H1 (cell line): ENCODE measurements around the gene C12orf75. TPM values are rescaled to one million over a fixed set of nuclear protein-coding genes. Genes with fewer than 3 reads are reported as not detected.

ENCODE experiments used
- BACH1 ChIP-seq: IDR thresholded peaks from 2 replicates; pipeline ENCODE4 v1.6.1; 2012; ENCODE audit warnings: low read length, improper control_type of control experiment
- CHD2 ChIP-seq: IDR thresholded peaks from 2 replicates; pipeline ENCODE4 v1.6.1; 2012; ENCODE audit warnings: low read length, improper control_type of control experiment
- EGR1 ChIP-seq: IDR thresholded peaks from 2 replicates; pipeline ENCODE4 v1.6.1; 2011; ENCODE audit warnings: low read depth, low read length, borderline replicate concordance
- FOSL1 ChIP-seq: IDR thresholded peaks from 2 replicates; pipeline ENCODE4 v1.6.1; 2011; ENCODE audit warnings: mild to moderate bottlenecking, low read depth, low read length, moderate library complexity; ENCODE audit not compliant: insufficient read depth
- GABPA ChIP-seq: IDR thresholded peaks from 2 replicates; pipeline ENCODE4 v1.6.1; 2011; ENCODE audit warnings: mild to moderate bottlenecking, low read length, moderate library complexity, borderline replicate concordance; ENCODE audit not compliant: insufficient read depth
- HDAC2 ChIP-seq, 2 experiments: fragments of 300-600 bp in 1 of 2; sonication (generic) in 1 of 2; IDR thresholded peaks; 2 replicates each; pipeline ENCODE4 v1.6.1; 2011 to 2012; ENCODE audit warnings: low read depth in 2 of 2, low read length in 2 of 2, mild to moderate bottlenecking in 2 of 2, moderate library complexity in 2 of 2, borderline replicate concordance in 1 of 2, inconsistent platforms in 1 of 2
- JUN ChIP-seq: IDR thresholded peaks from 2 replicates; pipeline ENCODE4 v1.6.1; 2011; ENCODE audit warnings: low read depth, mild to moderate bottlenecking, improper control_type of control experiment, low read length
- KDM5A ChIP-seq: fragments of 200-600 bp; IDR thresholded peaks from 2 replicates; pipeline ENCODE4 v1.7.1; 2012; ENCODE audit warnings: mild to moderate bottlenecking, low read length, inconsistent platforms, mixed read lengths
- RFX5 ChIP-seq: IDR thresholded peaks from 2 replicates; pipeline ENCODE4 v1.6.1; 2011; ENCODE audit warnings: low read depth, low read length, improper control_type of control experiment, borderline replicate concordance
- SIN3A ChIP-seq, 2 experiments: IDR thresholded peaks in 1 of 2; conservative IDR thresholded peaks in 1 of 2; 2 replicates each; pipeline ENCODE4 v1.6.1; 2011 to 2012; ENCODE audit warnings: low read length in 2 of 2, improper control_type of control experiment in 1 of 2, low read depth in 1 of 2, mild to moderate bottlenecking in 1 of 2
- ZNF274 ChIP-seq: IDR thresholded peaks from 2 replicates; pipeline ENCODE4 v1.7.0; 2012; ENCODE audit warnings: low read length, borderline replicate concordance; ENCODE audit errors: extremely low read depth
- polyA plus RNA-seq, 7 experiments: library from polyadenylated mRNA; depleted of rRNA in 3 of 7; stranded (reverse) in 5 of 7; unstranded in 2 of 7; fragments of >200 nt in 5 of 7; fragments of 200-250 nt in 2 of 7; gene quantifications; 1 replicate in 5 of 7; 2 replicates in 1 of 7; 4 replicates in 1 of 7; pipeline versions ENCODE4 v1.2.1 to v1.2.3, GENCODE V29; 2011 to 2013; ENCODE audit warnings: missing spikeins in 2 of 7, mixed read lengths in 2 of 7
- total RNA-seq: library from RNA; stranded (reverse); fragmentation: NEBNext Ultra II Directional; extraction: Animal tissue kit (Norgen Biotek cat#: 25700); gene quantifications from 2 replicates; pipeline ENCODE4 v1.2.1, GENCODE V29; 2021
- TF ChIP-seq, protein P1 (sequence below): fragments of 300-600 bp; sonication (generic); IDR thresholded peaks from 2 replicates; pipeline ENCODE4 v1.7.1; 2012; ENCODE audit warnings: low read length, moderate library complexity, mild to moderate bottlenecking, inconsistent platforms; ENCODE audit not compliant: insufficient replicate concordance

C12orf75 gene
- total and polyA plus RNA-seq, 2 of the 8 experiments (the other 6 are each of a cell fraction or from before 2014, with no cell fraction given) = 26.4 to 41.2 TPM

DNA sequence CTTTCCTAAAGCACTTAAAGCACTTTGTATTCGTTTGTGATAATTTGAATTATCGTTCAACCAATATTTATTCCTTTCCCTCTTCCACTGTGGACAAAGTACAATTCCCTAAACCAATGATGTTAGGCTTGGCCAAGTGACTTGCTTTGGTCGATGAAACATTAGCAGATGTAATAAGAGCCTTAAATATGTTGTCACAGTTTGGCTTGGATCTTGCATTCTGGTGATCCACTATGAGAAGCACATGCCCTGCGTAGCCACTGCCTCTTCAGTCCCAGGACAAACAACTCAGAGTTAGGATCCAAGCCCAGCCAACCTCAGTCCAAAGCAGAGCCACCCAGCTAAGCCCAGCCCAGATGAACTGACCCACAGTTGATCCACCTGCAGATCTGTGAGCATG is 8.4 kb upstream of the C12orf75 start (continued):
- TF ChIP-seq, protein P1, sequence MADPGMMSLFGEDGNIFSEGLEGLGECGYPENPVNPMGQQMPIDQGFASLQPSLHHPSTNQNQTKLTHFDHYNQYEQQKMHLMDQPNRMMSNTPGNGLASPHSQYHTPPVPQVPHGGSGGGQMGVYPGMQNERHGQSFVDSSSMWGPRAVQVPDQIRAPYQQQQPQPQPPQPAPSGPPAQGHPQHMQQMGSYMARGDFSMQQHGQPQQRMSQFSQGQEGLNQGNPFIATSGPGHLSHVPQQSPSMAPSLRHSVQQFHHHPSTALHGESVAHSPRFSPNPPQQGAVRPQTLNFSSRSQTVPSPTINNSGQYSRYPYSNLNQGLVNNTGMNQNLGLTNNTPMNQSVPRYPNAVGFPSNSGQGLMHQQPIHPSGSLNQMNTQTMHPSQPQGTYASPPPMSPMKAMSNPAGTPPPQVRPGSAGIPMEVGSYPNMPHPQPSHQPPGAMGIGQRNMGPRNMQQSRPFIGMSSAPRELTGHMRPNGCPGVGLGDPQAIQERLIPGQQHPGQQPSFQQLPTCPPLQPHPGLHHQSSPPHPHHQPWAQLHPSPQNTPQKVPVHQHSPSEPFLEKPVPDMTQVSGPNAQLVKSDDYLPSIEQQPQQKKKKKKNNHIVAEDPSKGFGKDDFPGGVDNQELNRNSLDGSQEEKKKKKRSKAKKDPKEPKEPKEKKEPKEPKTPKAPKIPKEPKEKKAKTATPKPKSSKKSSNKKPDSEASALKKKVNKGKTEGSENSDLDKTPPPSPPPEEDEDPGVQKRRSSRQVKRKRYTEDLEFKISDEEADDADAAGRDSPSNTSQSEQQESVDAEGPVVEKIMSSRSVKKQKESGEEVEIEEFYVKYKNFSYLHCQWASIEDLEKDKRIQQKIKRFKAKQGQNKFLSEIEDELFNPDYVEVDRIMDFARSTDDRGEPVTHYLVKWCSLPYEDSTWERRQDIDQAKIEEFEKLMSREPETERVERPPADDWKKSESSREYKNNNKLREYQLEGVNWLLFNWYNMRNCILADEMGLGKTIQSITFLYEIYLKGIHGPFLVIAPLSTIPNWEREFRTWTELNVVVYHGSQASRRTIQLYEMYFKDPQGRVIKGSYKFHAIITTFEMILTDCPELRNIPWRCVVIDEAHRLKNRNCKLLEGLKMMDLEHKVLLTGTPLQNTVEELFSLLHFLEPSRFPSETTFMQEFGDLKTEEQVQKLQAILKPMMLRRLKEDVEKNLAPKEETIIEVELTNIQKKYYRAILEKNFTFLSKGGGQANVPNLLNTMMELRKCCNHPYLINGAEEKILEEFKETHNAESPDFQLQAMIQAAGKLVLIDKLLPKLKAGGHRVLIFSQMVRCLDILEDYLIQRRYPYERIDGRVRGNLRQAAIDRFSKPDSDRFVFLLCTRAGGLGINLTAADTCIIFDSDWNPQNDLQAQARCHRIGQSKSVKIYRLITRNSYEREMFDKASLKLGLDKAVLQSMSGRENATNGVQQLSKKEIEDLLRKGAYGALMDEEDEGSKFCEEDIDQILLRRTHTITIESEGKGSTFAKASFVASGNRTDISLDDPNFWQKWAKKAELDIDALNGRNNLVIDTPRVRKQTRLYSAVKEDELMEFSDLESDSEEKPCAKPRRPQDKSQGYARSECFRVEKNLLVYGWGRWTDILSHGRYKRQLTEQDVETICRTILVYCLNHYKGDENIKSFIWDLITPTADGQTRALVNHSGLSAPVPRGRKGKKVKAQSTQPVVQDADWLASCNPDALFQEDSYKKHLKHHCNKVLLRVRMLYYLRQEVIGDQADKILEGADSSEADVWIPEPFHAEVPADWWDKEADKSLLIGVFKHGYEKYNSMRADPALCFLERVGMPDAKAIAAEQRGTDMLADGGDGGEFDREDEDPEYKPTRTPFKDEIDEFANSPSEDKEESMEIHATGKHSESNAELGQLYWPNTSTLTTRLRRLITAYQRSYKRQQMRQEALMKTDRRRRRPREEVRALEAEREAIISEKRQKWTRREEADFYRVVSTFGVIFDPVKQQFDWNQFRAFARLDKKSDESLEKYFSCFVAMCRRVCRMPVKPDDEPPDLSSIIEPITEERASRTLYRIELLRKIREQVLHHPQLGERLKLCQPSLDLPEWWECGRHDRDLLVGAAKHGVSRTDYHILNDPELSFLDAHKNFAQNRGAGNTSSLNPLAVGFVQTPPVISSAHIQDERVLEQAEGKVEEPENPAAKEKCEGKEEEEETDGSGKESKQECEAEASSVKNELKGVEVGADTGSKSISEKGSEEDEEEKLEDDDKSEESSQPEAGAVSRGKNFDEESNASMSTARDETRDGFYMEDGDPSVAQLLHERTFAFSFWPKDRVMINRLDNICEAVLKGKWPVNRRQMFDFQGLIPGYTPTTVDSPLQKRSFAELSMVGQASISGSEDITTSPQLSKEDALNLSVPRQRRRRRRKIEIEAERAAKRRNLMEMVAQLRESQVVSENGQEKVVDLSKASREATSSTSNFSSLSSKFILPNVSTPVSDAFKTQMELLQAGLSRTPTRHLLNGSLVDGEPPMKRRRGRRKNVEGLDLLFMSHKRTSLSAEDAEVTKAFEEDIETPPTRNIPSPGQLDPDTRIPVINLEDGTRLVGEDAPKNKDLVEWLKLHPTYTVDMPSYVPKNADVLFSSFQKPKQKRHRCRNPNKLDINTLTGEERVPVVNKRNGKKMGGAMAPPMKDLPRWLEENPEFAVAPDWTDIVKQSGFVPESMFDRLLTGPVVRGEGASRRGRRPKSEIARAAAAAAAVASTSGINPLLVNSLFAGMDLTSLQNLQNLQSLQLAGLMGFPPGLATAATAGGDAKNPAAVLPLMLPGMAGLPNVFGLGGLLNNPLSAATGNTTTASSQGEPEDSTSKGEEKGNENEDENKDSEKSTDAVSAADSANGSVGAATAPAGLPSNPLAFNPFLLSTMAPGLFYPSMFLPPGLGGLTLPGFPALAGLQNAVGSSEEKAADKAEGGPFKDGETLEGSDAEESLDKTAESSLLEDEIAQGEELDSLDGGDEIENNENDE = no peak
- TF ChIP-seq RFX5 (no peak), SIN3A (conservative IDR thresholded peaks at IDR 0.05 in 1 of 2, IDR thresholded peaks at IDR 0.05 in 1 of 2; ENCODE audit: low read depth in 1 of 2, low read length in 2 of 2) (no peak), GABPA (no peak), FOSL1 (no peak), HDAC2 (IDR thresholded peaks at IDR 0.05; ENCODE audit: borderline replicate concordance in 1 of 2, low read depth in 2 of 2, low read length in 2 of 2) (no peak), BACH1 (no peak), CHD2 (no peak), EGR1 (no peak), JUN (no peak), KDM5A (no peak), ZNF274 (no peak)
- TF ChIP-seq, all 59 proteins: peak for 0
